ENCODE results near the gene OVOL1. TPM values are rescaled to one million over a fixed set of nuclear protein-coding genes. Genes with fewer than 3 reads are reported as not detected.

Gene OVOL1
- total RNA-seq, 2 experiments from 2014 or later: 0.20 to 0.52 TPM

GRCh38 chr11:65817835-65818680 is 31.2 kb downstream of the OVOL1 start:
- Histone ChIP-seq H3K4me3 (ENCODE audit: low read length) (peak overlapping the region; percentile 50), H3K4me1 (ENCODE audit: insufficient read depth, low read length) (peaks cover 16% of the 10 kb centered on the region), H3K27me3 (ENCODE audit: control insufficient read depth in 1 of 2, insufficient read depth in 2 of 2, low read length in 2 of 2) (no peaks in the 10 kb centered on the region), H3K9me3 (ENCODE audit: control insufficient read depth in 1 of 2, insufficient read depth in 1 of 2, low read length in 2 of 2) (no peaks in the 10 kb centered on the region), H3K36me3 (ENCODE audit: insufficient read depth, low read length) (no peaks in the 10 kb centered on the region), H3K27ac (ENCODE audit: low read depth in 1 of 2, low read length in 2 of 2) (peak overlapping the region in 1 of 2 donors; percentile 35)
- ChIA-PET CTCF (interaction anchor here (0.7 to 4.5 kb wide), 16 partner anchors 8 to 113 kb away, joined by 3 to 39 read pairs (median 4); partner anchors contain the start of genes AP5B1, CCDC85B, KAT5 and SNX32), POLR2A (interaction anchor here (0.6 to 2.9 kb wide), 5 partner anchors 38 to 106 kb away, joined by 3 to 18 read pairs (median 7); partner anchors contain the start of genes AP5B1, KAT5 and MUS81)
- no peaks in the 10 kb centered on the region for H3K27me3 Mint-ChIP-seq
- H3K9me3 Mint-ChIP-seq: no peaks in the 10 kb centered on the region
- ATAC-seq (ENCODE audit: poor library complexity) (peak; percentile 89), DNase-seq (peak; percentile 84 to 98 (median 94))
- peak; percentile 99 for TF ChIP-seq CTCF (IDR thresholded peaks at IDR 0.05)
- intact Hi-C loops (cut with DNase I, micrococcal nuclease): loop anchor here (1.0 to 2.0 kb wide), 6 partner anchors 37 to 192 kb away; partner anchors contain the start of gene AP5B1 (in 2 of the 2)
- peak overlapping the region; percentile 81 for H3K4me3 Mint-ChIP-seq
- H3K27ac Mint-ChIP-seq: peak overlapping the region; percentile 67
- peaks cover 11% of the 10 kb centered on the region for H3K4me1 Mint-ChIP-seq (ENCODE audit: low read depth)
- H3K36me3 Mint-ChIP-seq (ENCODE audit: low read depth): no peaks in the 10 kb centered on the region

DNA sequence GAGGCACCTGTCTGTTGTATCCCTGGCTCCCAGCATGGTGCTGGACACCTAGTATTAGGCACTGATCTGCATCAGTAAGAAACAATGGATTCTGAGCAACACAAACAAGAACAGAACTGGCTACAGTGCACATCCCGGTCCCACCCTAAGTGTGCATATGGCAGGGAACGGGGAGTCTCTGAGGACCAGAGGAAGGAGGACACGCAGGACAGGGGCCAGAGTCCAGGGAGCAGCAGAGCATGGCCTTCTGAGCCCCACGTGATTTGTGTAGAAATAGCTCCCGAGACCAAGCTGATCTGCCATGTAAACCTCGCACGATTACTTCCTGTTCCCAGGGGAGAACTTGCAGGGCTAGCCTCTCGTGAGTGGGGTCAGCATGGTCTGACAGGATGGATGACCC is 34.2 kb downstream of the OVOL1 start:
- DNase-seq: no peak
- POLR2A ChIA-PET: no interaction called here
- no peaks in the 10 kb centered on the region for H3K27me3 Mint-ChIP-seq
- peaks cover 11% of the 10 kb centered on the region for H3K4me1 Mint-ChIP-seq (ENCODE audit: low read depth)
- H3K36me3 ChIP-seq (ENCODE audit: insufficient read depth, low read length): no peaks in the 10 kb centered on the region
- CTCF ChIA-PET: interaction anchor here (0.6 kb wide), 1 partner anchor 568 kb away, joined by 3 read pairs; no protein-coding TSS in a partner anchor
- no peak overlapping the region for H3K27ac ChIP-seq (ENCODE audit: low read depth in 1 of 2, low read length in 2 of 2)
- H3K9me3 Mint-ChIP-seq: no peaks in the 10 kb centered on the region
- H3K36me3 Mint-ChIP-seq (ENCODE audit: low read depth): no peaks in the 10 kb centered on the region
- ATAC-seq (ENCODE audit: poor library complexity): no peak
- intact Hi-C loops (cut with DNase I, micrococcal nuclease): no loop called here
- no peak for TF ChIP-seq CTCF (IDR thresholded peaks at IDR 0.05)
- H3K27ac Mint-ChIP-seq: no peak overlapping the region
- H3K4me3 Mint-ChIP-seq: no peak overlapping the region
- no peaks in the 10 kb centered on the region for H3K9me3 ChIP-seq (ENCODE audit: control insufficient read depth in 1 of 2, insufficient read depth in 1 of 2, low read length in 2 of 2)
- H3K4me1 ChIP-seq (ENCODE audit: insufficient read depth, low read length): peaks cover 16% of the 10 kb centered on the region
- H3K27me3 ChIP-seq (ENCODE audit: control insufficient read depth in 1 of 2, insufficient read depth in 2 of 2, low read length in 2 of 2): no peaks in the 10 kb centered on the region
- no peak overlapping the region for H3K4me3 ChIP-seq (ENCODE audit: low read length)

DNA sequence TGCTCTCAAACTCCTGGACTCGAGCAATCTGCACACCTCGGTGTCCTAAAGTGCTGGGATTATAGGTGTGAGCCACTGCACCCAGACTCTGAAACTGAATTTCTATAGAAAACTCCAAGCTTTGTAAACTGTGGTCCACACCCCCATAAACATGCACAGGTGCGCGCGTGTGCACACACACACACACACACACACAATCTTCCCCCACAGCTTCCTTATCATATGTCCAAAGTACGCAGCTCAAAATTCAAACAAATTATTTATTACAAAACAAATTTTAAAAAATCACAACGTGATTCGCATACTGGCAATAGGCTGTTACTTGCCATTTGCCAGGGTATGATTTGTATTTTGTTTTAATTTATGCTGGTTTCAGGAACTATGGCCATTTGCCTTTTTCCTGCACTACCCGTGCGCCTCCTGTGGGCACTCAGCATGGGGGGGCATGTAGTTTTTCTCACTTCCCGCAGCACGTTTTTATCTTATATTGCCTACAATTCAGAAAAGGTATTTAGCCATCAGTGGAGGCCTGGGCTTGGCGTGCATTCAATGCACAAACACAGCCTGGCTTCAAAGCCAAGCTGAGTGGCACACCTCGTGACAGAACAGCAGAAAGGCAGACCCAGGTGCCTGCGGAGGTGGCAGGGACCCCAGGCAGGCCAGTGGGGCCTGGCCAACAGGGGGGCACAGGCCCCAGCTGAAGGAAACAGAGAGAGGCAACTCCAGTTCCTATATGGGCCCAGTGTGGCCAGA is 36.1 kb downstream of the OVOL1 start:
- no peak for TF ChIP-seq CTCF (IDR thresholded peaks at IDR 0.05)
- POLR2A ChIA-PET: no interaction called here
- Mint-ChIP-seq H3K4me3 (no peak overlapping the region), H3K27ac (no peak overlapping the region), H3K27me3 (no peaks in the 10 kb centered on the region), H3K36me3 (ENCODE audit: low read depth) (no peaks in the 10 kb centered on the region), H3K4me1 (ENCODE audit: low read depth) (no peaks in the 10 kb centered on the region), H3K9me3 (no peaks in the 10 kb centered on the region)
- Histone ChIP-seq H3K9me3 (ENCODE audit: control insufficient read depth in 1 of 2, insufficient read depth in 1 of 2, low read length in 2 of 2) (no peaks in the 10 kb centered on the region), H3K36me3 (ENCODE audit: insufficient read depth, low read length) (no peaks in the 10 kb centered on the region), H3K27me3 (ENCODE audit: control insufficient read depth in 1 of 2, insufficient read depth in 2 of 2, low read length in 2 of 2) (peaks cover 0 to 2% of the 10 kb centered on the region in 2 experiments), H3K4me3 (ENCODE audit: low read length) (no peak overlapping the region), H3K27ac (ENCODE audit: low read depth in 1 of 2, low read length in 2 of 2) (no peak overlapping the region), H3K4me1 (ENCODE audit: insufficient read depth, low read length) (peaks cover 3% of the 10 kb centered on the region)
- DNase-seq (no peak), ATAC-seq (ENCODE audit: poor library complexity) (no peak)
- intact Hi-C loops (cut with DNase I, micrococcal nuclease): no loop called here
- CTCF ChIA-PET: no interaction called here

Measured in CD4-positive, alpha-beta T cell (primary cell).